ENCODE data around the gene GALNT4. TPM values are rescaled to one million over a fixed set of nuclear protein-coding genes. Genes with fewer than 3 reads are reported as not detected.

GALNT4 gene
- total and polyA plus RNA-seq, 2 of the 13 experiments (the other 11 are each of a cell fraction or from before 2014, with no cell fraction given), result 4.9 to 6.8 TPM

DNA sequence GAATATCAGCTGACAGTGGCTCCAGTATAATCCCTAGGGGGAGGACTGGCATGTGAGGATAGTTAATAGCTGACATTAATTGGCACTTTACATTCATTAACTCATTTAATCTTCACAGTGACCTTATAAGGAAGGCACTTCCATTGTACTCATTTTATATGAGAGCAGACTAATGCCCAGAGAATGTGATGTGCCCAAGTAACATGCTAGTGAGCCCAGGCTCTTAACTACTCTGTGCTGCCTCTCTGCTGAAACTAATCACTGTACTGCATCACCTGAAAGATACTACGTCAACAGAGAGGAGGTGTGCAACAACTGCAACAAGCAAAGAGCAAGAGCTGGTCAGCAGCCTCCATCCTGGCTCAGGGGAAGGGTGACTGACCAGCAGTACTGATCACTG is 40.1 kb downstream of the GALNT4 start:
- no peaks in the 10 kb centered on the region for H3K4me1 ChIP-seq (ENCODE audit: insufficient read depth, low read length)
- CTCF ChIA-PET (ENCODE audit: low intra/inter-chr PET ratio, low total read pairs), result no interaction called here
- no TSS peak for BruUV-seq (replicated peaks)
- H3K36me3 ChIP-seq (replicated peaks in 1 of 2; ENCODE audit: control insufficient read depth in 1 of 2, insufficient read depth in 2 of 2, low read length in 2 of 2), result no peaks in the 10 kb centered on the region
- 100% methylated on average over 1 of the region's 1 CpG for WGBS (ENCODE audit: low lambda C conversion rate)
- no peak overlapping the region for H2AFZ ChIP-seq (ENCODE audit: low read length)
- H3K4me2 ChIP-seq (ENCODE audit: low read depth, low read length), result no peak overlapping the region
- DNase-seq (ENCODE audit: low spot score), result no peak
- no peak overlapping the region for H3K27ac ChIP-seq (ENCODE audit: extremely low read length, insufficient read depth, low read length)
- intact Hi-C loops (cut with micrococcal nuclease; ENCODE audit: unreplicated experiment) (no loop called here), in situ Hi-C loops (cut with HindIII; ENCODE audit: extremely low pct_ligation_motif_present, low pct_unique_long_range_greater_than_20kb) (no loop called here)
- FAIRE-seq, result no peak
- POLR2A ChIA-PET, result no interaction called here
- no peak overlapping the region for H3K9ac ChIP-seq (ENCODE audit: insufficient read depth, low read depth, low read length)
- no peak overlapping the region for H3K4me3 ChIP-seq (replicated peaks in 1 of 3; ENCODE audit: insufficient read depth in 1 of 3, low read depth in 2 of 3, low read length in 3 of 3)
- TF ChIP-seq ZNF451 (CRISPR knock-in tag; IDR thresholded peaks at IDR 0.05) (no peak), ZBTB7A (CRISPR knock-in tag; IDR thresholded peaks at IDR 0.05) (no peak), ZFP90 (CRISPR knock-in tag; IDR thresholded peaks at IDR 0.05; ENCODE audit: borderline replicate concordance) (no peak), ZNF430 (CRISPR knock-in tag; IDR thresholded peaks at IDR 0.05) (no peak), ZNF296 (CRISPR knock-in tag; conservative IDR thresholded peaks at IDR 0.05) (no peak), RBM39 (IDR thresholded peaks at IDR 0.05; ENCODE audit: low read depth, low read length, poor library complexity, severe bottlenecking) (no peak), ZNF256 (CRISPR knock-in tag; conservative IDR thresholded peaks at IDR 0.05) (no peak)
- no peaks in the 10 kb centered on the region for H3K9me3 ChIP-seq (ENCODE audit: low read length)
- no peaks in the 10 kb centered on the region for H3K79me2 ChIP-seq (ENCODE audit: insufficient read depth, low read length)
- H4K20me1 ChIP-seq (ENCODE audit: insufficient read depth, low read length), result no peaks in the 10 kb centered on the region
- no peak for ATAC-seq
- H3K27me3 ChIP-seq (ENCODE audit: control insufficient read depth in 1 of 2, insufficient read depth in 2 of 2, low read length in 2 of 2), result no peaks in the 10 kb centered on the region

DNA sequence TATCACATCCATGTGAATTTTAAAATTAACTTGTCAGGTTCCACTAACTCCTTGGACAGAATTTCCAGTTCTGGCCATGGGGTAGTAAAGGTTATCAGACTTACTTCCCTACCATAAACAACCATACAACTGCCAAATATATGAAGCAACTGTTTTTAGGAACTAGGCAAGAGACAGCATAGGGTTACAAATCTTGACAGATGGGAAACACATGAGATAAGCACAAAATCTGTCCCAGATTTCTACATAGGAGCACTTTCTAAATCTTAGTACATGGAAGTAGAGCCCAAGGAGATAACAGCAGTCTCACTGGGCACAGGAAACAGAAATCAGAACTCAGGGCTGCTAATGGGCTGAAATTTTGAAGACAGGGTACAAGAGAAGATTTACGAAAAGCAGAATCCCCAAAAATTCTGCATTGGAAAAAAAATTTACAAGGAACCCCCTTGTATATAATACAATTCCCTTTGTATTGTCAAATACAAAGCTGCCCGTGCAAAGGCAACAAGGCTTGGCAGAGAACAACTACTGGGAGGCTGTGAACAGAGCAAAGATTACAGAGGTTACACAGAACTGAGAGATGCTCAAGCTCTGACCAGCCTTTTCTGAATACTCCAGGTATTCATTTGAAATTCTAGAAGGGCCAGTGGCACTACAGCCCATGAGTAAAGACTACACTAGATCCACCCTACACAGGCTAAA is 43.2 kb downstream of the GALNT4 start:
- H3K79me2 ChIP-seq (ENCODE audit: insufficient read depth, low read length), result no peaks in the 10 kb centered on the region
- BruUV-seq (replicated peaks), result no TSS peak
- intact Hi-C loops (cut with micrococcal nuclease; ENCODE audit: unreplicated experiment), result no loop called here
- no peak for DNase-seq (ENCODE audit: low spot score)
- H3K4me1 ChIP-seq (ENCODE audit: insufficient read depth, low read length), result no peaks in the 10 kb centered on the region
- WGBS (ENCODE audit: low lambda C conversion rate), result 87% methylated on average over 2 of the region's 2 CpGs
- no peaks in the 10 kb centered on the region for H3K36me3 ChIP-seq (replicated peaks in 1 of 2; ENCODE audit: control insufficient read depth in 1 of 2, insufficient read depth in 2 of 2, low read length in 2 of 2)
- POLR2A ChIA-PET, result no interaction called here
- no peak overlapping the region for H3K4me2 ChIP-seq (ENCODE audit: low read depth, low read length)
- in situ Hi-C loops (cut with HindIII; ENCODE audit: extremely low pct_ligation_motif_present, low pct_unique_long_range_greater_than_20kb), result no loop called here
- H2AFZ ChIP-seq (ENCODE audit: low read length), result no peak overlapping the region
- H3K27me3 ChIP-seq (ENCODE audit: control insufficient read depth in 1 of 2, insufficient read depth in 2 of 2, low read length in 2 of 2), result no peaks in the 10 kb centered on the region
- CTCF ChIA-PET (ENCODE audit: low intra/inter-chr PET ratio, low total read pairs), result no interaction called here
- no peak for TF ChIP-seq ZNF160 (CRISPR knock-in tag; IDR thresholded peaks at IDR 0.05)
- TF ChIP-seq, protein P1, sequence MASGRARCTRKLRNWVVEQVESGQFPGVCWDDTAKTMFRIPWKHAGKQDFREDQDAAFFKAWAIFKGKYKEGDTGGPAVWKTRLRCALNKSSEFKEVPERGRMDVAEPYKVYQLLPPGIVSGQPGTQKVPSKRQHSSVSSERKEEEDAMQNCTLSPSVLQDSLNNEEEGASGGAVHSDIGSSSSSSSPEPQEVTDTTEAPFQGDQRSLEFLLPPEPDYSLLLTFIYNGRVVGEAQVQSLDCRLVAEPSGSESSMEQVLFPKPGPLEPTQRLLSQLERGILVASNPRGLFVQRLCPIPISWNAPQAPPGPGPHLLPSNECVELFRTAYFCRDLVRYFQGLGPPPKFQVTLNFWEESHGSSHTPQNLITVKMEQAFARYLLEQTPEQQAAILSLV (CRISPR knock-in tag; IDR thresholded peaks at IDR 0.05; ENCODE audit: borderline replicate concordance), result no peak
- TF ChIP-seq MBNL3 (CRISPR knock-in tag; conservative IDR thresholded peaks at IDR 0.05), result no peak
- TF ChIP-seq SIX1 (CRISPR knock-in tag; IDR thresholded peaks at IDR 0.05; ENCODE audit: borderline replicate concordance), result no peak
- no peak for TF ChIP-seq ZBTB20 (CRISPR knock-in tag; IDR thresholded peaks at IDR 0.05; ENCODE audit: borderline replicate concordance, low read depth)
- TF ChIP-seq, protein P2, sequence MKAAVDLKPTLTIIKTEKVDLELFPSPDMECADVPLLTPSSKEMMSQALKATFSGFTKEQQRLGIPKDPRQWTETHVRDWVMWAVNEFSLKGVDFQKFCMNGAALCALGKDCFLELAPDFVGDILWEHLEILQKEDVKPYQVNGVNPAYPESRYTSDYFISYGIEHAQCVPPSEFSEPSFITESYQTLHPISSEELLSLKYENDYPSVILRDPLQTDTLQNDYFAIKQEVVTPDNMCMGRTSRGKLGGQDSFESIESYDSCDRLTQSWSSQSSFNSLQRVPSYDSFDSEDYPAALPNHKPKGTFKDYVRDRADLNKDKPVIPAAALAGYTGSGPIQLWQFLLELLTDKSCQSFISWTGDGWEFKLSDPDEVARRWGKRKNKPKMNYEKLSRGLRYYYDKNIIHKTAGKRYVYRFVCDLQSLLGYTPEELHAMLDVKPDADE (CRISPR knock-in tag; IDR thresholded peaks at IDR 0.05), result no peak
- H3K27ac ChIP-seq (ENCODE audit: extremely low read length, insufficient read depth, low read length), result no peak overlapping the region
- no peak for FAIRE-seq
- ATAC-seq, result no peak
- H3K9me3 ChIP-seq (ENCODE audit: low read length), result no peaks in the 10 kb centered on the region
- H3K4me3 ChIP-seq (replicated peaks in 1 of 3; ENCODE audit: insufficient read depth in 1 of 3, low read depth in 2 of 3, low read length in 3 of 3), result no peak overlapping the region
- H4K20me1 ChIP-seq (ENCODE audit: insufficient read depth, low read length), result no peaks in the 10 kb centered on the region
- H3K9ac ChIP-seq (ENCODE audit: insufficient read depth, low read depth, low read length), result no peak overlapping the region
